GM12878 (cell line): ENCODE results near the gene PTTG1. TPM values are rescaled to one million over a fixed set of nuclear protein-coding genes. Genes with fewer than 3 reads are reported as not detected.

Experiments used
- JUNB ChIP-seq: IDR thresholded peaks from 2 replicates; pipeline ENCODE4 v1.6.1; 2016; ENCODE audit warnings: antibody characterized with exemption, mild to moderate bottlenecking
- NFXL1 ChIP-seq: fragments of 450-650 bp; IDR thresholded peaks from 2 replicates; pipeline ENCODE4 v1.6.1; 2017; ENCODE audit warnings: antibody characterized with exemption, mild to moderate bottlenecking, borderline replicate concordance
- NR2F1 ChIP-seq: fragments of 450-650 bp; conservative IDR thresholded peaks from 2 replicates; pipeline ENCODE4 v1.6.1; 2017; ENCODE audit warnings: mild to moderate bottlenecking
- polyA plus RNA-seq, 11 experiments: library from polyadenylated mRNA; depleted of rRNA in 4 of 11; unstranded in 6 of 11; stranded (reverse) in 5 of 11; fragments of >200 nt; fragmentation: Nextera tagmentation in 4 of 11; fragmentation: Illumina TruSeq in 1 of 11; extraction: Ambion mirVana in 4 of 11; extraction: Trizol in 1 of 11; gene quantifications; 1 replicate in 1 of 11; 2 replicates in 10 of 11; pipeline versions ENCODE4 v1.2.1 to v1.2.3, GENCODE V29; 2011 to 2016; ENCODE audit warnings: inconsistent platforms in 2 of 11, missing spikeins in 2 of 11, low read depth in 1 of 11
- total RNA-seq, 4 experiments: library from RNA; depleted of rRNA in 3 of 4; stranded (reverse); fragments of >200 nt in 3 of 4; fragmentation: Illumina TruSeq in 1 of 4; extraction: Trizol in 1 of 4; gene quantifications; 2 replicates each; pipeline versions ENCODE4 v1.2.1 to v1.2.3, GENCODE V29; 2013 to 2021
- TF ChIP-seq, protein P1 (sequence below): fragments of 450-650 bp; IDR thresholded peaks from 2 replicates; pipeline ENCODE4 v1.6.1; 2017; ENCODE audit warnings: antibody characterized with exemption, mild to moderate bottlenecking, moderate library complexity
- TF ChIP-seq, protein P2 (sequence below): fragments of 450-650 bp; IDR thresholded peaks from 2 replicates; pipeline ENCODE4 v1.6.1; 2017; ENCODE audit warnings: mild to moderate bottlenecking

PTTG1 gene
- total and polyA plus RNA-seq, 10 of the 15 experiments (the other 5 are each of a cell fraction or from before 2014, with no cell fraction given): 154 to 1,033 (median 377) TPM

DNA sequence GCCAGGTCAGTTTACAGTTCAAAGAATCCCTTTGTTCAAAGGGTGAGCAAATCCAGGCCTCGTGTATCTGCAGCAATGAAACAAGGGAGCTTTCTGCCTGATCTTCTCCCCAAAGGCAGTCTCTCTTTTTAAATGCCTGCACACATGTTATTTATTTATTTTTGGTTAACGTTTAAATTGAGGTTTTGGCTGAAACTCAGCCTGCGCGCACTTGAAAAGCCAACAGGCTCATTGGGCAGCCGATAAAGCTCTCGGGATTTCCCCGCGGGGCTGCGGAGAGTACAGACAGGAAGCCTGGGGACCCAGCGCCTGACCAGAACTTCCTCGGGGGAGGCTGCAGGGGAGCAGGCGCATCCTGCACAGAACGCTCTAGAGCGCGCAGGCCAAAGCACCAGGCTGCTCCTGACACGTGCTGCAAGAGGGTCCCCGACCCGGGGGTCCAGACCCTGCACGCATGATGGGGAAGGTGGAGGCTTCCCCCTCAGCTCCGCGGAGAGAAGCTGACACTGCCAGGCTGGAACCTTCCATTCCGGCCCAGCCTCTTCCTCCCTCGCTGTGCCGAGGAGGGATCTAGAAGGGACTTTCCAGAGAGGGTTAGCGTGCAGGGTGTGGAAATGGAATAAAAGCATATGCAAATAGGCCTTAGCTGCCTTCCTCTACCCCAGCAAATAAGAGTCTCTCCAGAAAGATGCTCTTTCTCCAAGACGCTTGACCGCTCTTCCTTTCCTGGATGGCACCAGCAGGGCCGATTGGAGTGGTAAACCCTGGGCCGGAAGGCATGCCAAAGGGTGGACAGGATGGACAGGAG, 46.1 kb downstream of the PTTG1 start (continued):
- TF ChIP-seq JUNB: peak; percentile 30
- TF ChIP-seq, protein P1, sequence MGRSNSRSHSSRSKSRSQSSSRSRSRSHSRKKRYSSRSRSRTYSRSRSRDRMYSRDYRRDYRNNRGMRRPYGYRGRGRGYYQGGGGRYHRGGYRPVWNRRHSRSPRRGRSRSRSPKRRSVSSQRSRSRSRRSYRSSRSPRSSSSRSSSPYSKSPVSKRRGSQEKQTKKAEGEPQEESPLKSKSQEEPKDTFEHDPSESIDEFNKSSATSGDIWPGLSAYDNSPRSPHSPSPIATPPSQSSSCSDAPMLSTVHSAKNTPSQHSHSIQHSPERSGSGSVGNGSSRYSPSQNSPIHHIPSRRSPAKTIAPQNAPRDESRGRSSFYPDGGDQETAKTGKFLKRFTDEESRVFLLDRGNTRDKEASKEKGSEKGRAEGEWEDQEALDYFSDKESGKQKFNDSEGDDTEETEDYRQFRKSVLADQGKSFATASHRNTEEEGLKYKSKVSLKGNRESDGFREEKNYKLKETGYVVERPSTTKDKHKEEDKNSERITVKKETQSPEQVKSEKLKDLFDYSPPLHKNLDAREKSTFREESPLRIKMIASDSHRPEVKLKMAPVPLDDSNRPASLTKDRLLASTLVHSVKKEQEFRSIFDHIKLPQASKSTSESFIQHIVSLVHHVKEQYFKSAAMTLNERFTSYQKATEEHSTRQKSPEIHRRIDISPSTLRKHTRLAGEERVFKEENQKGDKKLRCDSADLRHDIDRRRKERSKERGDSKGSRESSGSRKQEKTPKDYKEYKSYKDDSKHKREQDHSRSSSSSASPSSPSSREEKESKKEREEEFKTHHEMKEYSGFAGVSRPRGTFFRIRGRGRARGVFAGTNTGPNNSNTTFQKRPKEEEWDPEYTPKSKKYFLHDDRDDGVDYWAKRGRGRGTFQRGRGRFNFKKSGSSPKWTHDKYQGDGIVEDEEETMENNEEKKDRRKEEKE: no peak
- peak; percentile 84 for TF ChIP-seq NR2F1
- TF ChIP-seq NFXL1: no peak
- TF ChIP-seq, protein P2, sequence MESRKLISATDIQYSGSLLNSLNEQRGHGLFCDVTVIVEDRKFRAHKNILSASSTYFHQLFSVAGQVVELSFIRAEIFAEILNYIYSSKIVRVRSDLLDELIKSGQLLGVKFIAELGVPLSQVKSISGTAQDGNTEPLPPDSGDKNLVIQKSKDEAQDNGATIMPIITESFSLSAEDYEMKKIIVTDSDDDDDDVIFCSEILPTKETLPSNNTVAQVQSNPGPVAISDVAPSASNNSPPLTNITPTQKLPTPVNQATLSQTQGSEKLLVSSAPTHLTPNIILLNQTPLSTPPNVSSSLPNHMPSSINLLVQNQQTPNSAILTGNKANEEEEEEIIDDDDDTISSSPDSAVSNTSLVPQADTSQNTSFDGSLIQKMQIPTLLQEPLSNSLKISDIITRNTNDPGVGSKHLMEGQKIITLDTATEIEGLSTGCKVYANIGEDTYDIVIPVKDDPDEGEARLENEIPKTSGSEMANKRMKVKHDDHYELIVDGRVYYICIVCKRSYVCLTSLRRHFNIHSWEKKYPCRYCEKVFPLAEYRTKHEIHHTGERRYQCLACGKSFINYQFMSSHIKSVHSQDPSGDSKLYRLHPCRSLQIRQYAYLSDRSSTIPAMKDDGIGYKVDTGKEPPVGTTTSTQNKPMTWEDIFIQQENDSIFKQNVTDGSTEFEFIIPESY: no peak
